Pulmonary artery endothelial cell (primary cell): ENCODE results near the gene UBE2I. TPM values are rescaled to one million over a fixed set of nuclear protein-coding genes. Genes with fewer than 3 reads are reported as not detected.

ENCODE experiments used
- total RNA-seq: library from RNA; depleted of rRNA; stranded (reverse); fragments of >200 nt; gene quantifications from 2 replicates; pipeline ENCODE4 v1.2.3, GENCODE V29; 2014

The UBE2I gene
- total RNA-seq, 1 donor from 2014 or later, result 59.1 TPM

Other genes with a start within 250 kb of the UBE2I start
- gene SSTR5, start 236.9 kb upstream of the UBE2I start, total RNA-seq, result 0.07 TPM in 1 of 2 replicates, not detected in the other
- not detected in 2 replicates for gene C1QTNF8, start 213.4 kb upstream of the UBE2I start, total RNA-seq
- 0.07 TPM in 1 of 2 replicates, not detected in the other for gene CACNA1H, start 156.5 kb upstream of the UBE2I start, total RNA-seq
- not detected in 2 replicates for gene TPSG1, start 84.4 kb upstream of the UBE2I start, total RNA-seq
- not detected in 2 replicates for gene TPSB2, start 79.5 kb upstream of the UBE2I start, total RNA-seq
- not detected in 2 replicates for gene TPSAB1, start 68.9 kb upstream of the UBE2I start, total RNA-seq
- not detected in 2 replicates for gene TPSD1, start 53.6 kb upstream of the UBE2I start, total RNA-seq
- gene BAIAP3, start 24.0 kb downstream of the UBE2I start, total RNA-seq, result 0.46 and 0.53 TPM in 2 replicates
- gene TSR3, start 42.2 kb downstream of the UBE2I start, total RNA-seq, result 90.7 and 93.8 TPM in 2 replicates
- 27.0 and 27.5 TPM in 2 replicates for gene GNPTG, start 42.3 kb downstream of the UBE2I start, total RNA-seq
- gene UNKL, start 105.1 kb downstream of the UBE2I start, total RNA-seq, result 9.2 and 12.0 TPM in 2 replicates
- 21.8 and 22.4 TPM in 2 replicates for gene UQCC4, start 111.1 kb downstream of the UBE2I start, total RNA-seq
- gene PERCC1, start 121.4 kb downstream of the UBE2I start, total RNA-seq, result not detected in 2 replicates
- 0.11 and 0.13 TPM in 2 replicates for gene CCDC154, start 134.9 kb downstream of the UBE2I start, total RNA-seq
- 48.3 and 73.8 TPM in 2 replicates for gene CLCN7, start 165.4 kb downstream of the UBE2I start, total RNA-seq
- not detected in 2 replicates for gene PTX4, start 179.3 kb downstream of the UBE2I start, total RNA-seq
- gene TELO2, start 183.7 kb downstream of the UBE2I start, total RNA-seq, result 19.1 and 22.9 TPM in 2 replicates
- gene TMEM204, start 224.0 kb downstream of the UBE2I start, total RNA-seq, result 24.6 and 25.7 TPM in 2 replicates